ENCODE data around the gene HEXD. TPM values are rescaled to one million over a fixed set of nuclear protein-coding genes. Genes with fewer than 3 reads are reported as not detected.

HEXD gene
- total and polyA plus RNA-seq, 10 of the 15 experiments (the other 5 are each of a cell fraction or from before 2014, with no cell fraction given): 1.6 to 24.2 (median 7.0) TPM

DNA sequence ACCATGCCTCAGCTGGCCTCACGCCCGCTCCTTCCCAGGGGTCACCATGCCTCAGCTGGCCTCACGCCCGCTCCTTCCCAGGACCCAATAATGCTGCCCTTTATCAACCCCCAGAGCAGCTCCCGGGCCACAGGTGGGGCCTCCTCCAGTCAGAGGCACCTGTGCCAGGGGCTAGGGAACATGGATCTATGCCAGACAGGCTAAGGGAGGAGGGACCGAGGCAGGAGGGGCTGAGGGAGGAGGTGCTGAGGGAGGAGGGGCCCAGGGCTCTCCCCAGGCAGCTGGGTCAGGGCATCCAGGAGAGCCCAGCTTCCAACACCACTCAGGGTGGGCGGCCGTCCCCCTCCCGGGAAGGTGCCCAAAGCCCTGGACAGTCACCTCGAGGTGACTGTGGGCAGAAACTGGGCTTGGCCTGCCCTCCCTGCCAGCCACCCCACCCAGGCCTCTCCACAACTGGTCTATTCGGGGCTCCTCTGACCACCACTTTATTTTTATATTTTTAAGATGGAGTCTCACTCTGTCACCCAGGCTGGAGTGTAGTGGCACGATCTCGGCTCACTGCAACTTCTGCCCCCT is 27.2 kb upstream of the HEXD start:
- Histone ChIP-seq H2AFZ (ENCODE audit: control insufficient read depth, low read depth, low read length) (no peak overlapping the region), H3K79me2 (ENCODE audit: control insufficient read depth, insufficient read depth, low read length) (no peaks in the 10 kb centered on the region), H3K9me3 (replicated peaks; ENCODE audit: control insufficient read depth, insufficient read depth, low read length) (no peaks in the 10 kb centered on the region), H3K27ac (ENCODE audit: control insufficient read depth, insufficient read depth) (no peak overlapping the region), H4K20me1 (ENCODE audit: control insufficient read depth, insufficient read depth) (no peaks in the 10 kb centered on the region), H3K27me3 (replicated peaks in 1 of 2; ENCODE audit: control insufficient read depth in 2 of 2, insufficient read depth in 2 of 2, low read length in 1 of 2) (no peaks in the 10 kb centered on the region), H3K4me2 (ENCODE audit: control insufficient read depth, insufficient read depth) (no peak overlapping the region), H3K4me3 (no peak overlapping the region), H3K36me3 (ENCODE audit: control insufficient read depth in 2 of 2, insufficient read depth in 2 of 2, low read length in 1 of 2) (no peaks in the 10 kb centered on the region; a peak in 2 of 4 replicates), H3K9ac (ENCODE audit: control insufficient read depth, insufficient read depth, low read length) (no peak overlapping the region), H3K4me1 (ENCODE audit: control insufficient read depth, insufficient read depth, low read length) (no peaks in the 10 kb centered on the region)
- intact Hi-C loops (cut with micrococcal nuclease; ENCODE audit: unreplicated experiment) (no loop called here), in situ Hi-C loops (cut with MboI) (no loop called here)
- ChIA-PET CTCF (no interaction called here), RAD21 (ENCODE audit: unreplicated experiment) (no interaction called here), SMC1A (ENCODE audit: uncharacterized antibody, unreplicated experiment) (interaction anchor here (1.0 kb wide), 1 partner anchor 24 kb away, joined by 3 read pairs; no protein-coding TSS in a partner anchor), POLR2A (no interaction called here)
- ATAC-seq (no peak), FAIRE-seq (no peak), DNase-seq (ENCODE audit: low read depth, low spot score) (no peak)
- 0 out of 2 replicates have a peak, but pooled peaks have one; percentile 28 for TF ChIP-seq POLR2A (IDR thresholded peaks at IDR 0.05; ENCODE audit: low read depth, low read length)
- TF ChIP-seq JUNB (IDR thresholded peaks at IDR 0.05): no peak
- no peak for TF ChIP-seq NBN (IDR thresholded peaks at IDR 0.05)
- WGBS (ENCODE audit: insufficient coverage, insufficient replicate concordance, low lambda C conversion rate, missing lambda C conversion rate): 83% methylated on average over 13 of the region's 13 CpGs
- BruUV-seq (replicated peaks): no TSS peak

- no peak overlapping the region for H2AFZ ChIP-seq (ENCODE audit: control insufficient read depth, low read depth, low read length)
- ChIA-PET POLR2A (no interaction called here), CTCF (no interaction called here), SMC1A (ENCODE audit: uncharacterized antibody, unreplicated experiment) (no interaction called here), RAD21 (ENCODE audit: unreplicated experiment) (interaction anchor here (0.5 kb wide), 1 partner anchor 138 kb away, joined by 3 read pairs; no protein-coding TSS in a partner anchor)
- H3K9me3 ChIP-seq (replicated peaks; ENCODE audit: control insufficient read depth, insufficient read depth, low read length): no peaks in the 10 kb centered on the region
- ATAC-seq (no peak), FAIRE-seq (no peak), DNase-seq (ENCODE audit: low read depth, low spot score) (no peak)
- no peak overlapping the region for H3K4me2 ChIP-seq (ENCODE audit: control insufficient read depth, insufficient read depth)
- in situ Hi-C loops (cut with MboI): no loop called here
- H3K4me3 ChIP-seq: no peak overlapping the region
- no peaks in the 10 kb centered on the region for H3K27me3 ChIP-seq (replicated peaks in 1 of 2; ENCODE audit: control insufficient read depth in 2 of 2, insufficient read depth in 2 of 2, low read length in 1 of 2)
- H3K36me3 ChIP-seq (ENCODE audit: control insufficient read depth in 2 of 2, insufficient read depth in 2 of 2, low read length in 1 of 2): no peaks in the 10 kb centered on the region; a peak in 2 of 4 replicates
- no peaks in the 10 kb centered on the region for H3K4me1 ChIP-seq (ENCODE audit: control insufficient read depth, insufficient read depth, low read length)
- H4K20me1 ChIP-seq (ENCODE audit: control insufficient read depth, insufficient read depth): no peaks in the 10 kb centered on the region
- BruUV-seq (replicated peaks): no TSS peak
- H3K79me2 ChIP-seq (ENCODE audit: control insufficient read depth, insufficient read depth, low read length): no peaks in the 10 kb centered on the region
- H3K9ac ChIP-seq (ENCODE audit: control insufficient read depth, insufficient read depth, low read length): no peak overlapping the region
- H3K27ac ChIP-seq (ENCODE audit: control insufficient read depth, insufficient read depth): no peak overlapping the region
- intact Hi-C loops (cut with micrococcal nuclease; ENCODE audit: unreplicated experiment): no loop called here
- 79% methylated on average over 16 of the region's 23 CpGs for WGBS (ENCODE audit: insufficient coverage, insufficient replicate concordance, low lambda C conversion rate, missing lambda C conversion rate)
- TF ChIP-seq NBN (IDR thresholded peaks at IDR 0.05) (no peak), RBBP5 (conservative IDR thresholded peaks at IDR 0.05) (no peak), KAT2A (conservative IDR thresholded peaks at IDR 0.05; ENCODE audit: control insufficient read depth, low read depth, low read length) (no peak), STAT1 (conservative IDR thresholded peaks at IDR 0.05) (no peak), NRF1 (conservative IDR thresholded peaks at IDR 0.05; ENCODE audit: low read depth, low read length) (no peak), RB1 (IDR thresholded peaks at IDR 0.05; ENCODE audit: borderline replicate concordance) (no peak), HSF1 (IDR thresholded peaks at IDR 0.05; ENCODE audit: low read depth, low read length) (no peak), RFX5 (IDR thresholded peaks at IDR 0.05; ENCODE audit: low read depth, low read length) (no peak)
- TF ChIP-seq, protein P1, sequence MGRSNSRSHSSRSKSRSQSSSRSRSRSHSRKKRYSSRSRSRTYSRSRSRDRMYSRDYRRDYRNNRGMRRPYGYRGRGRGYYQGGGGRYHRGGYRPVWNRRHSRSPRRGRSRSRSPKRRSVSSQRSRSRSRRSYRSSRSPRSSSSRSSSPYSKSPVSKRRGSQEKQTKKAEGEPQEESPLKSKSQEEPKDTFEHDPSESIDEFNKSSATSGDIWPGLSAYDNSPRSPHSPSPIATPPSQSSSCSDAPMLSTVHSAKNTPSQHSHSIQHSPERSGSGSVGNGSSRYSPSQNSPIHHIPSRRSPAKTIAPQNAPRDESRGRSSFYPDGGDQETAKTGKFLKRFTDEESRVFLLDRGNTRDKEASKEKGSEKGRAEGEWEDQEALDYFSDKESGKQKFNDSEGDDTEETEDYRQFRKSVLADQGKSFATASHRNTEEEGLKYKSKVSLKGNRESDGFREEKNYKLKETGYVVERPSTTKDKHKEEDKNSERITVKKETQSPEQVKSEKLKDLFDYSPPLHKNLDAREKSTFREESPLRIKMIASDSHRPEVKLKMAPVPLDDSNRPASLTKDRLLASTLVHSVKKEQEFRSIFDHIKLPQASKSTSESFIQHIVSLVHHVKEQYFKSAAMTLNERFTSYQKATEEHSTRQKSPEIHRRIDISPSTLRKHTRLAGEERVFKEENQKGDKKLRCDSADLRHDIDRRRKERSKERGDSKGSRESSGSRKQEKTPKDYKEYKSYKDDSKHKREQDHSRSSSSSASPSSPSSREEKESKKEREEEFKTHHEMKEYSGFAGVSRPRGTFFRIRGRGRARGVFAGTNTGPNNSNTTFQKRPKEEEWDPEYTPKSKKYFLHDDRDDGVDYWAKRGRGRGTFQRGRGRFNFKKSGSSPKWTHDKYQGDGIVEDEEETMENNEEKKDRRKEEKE (IDR thresholded peaks at IDR 0.05): no peak
Measured at GRCh38 chr17:82391496-82392066, 26.6 kb upstream of the HEXD start.

All from GM12878 (cell line).